GM23338 (cell line): Measurements from ENCODE around the gene ADTRP. TPM values are rescaled to one million over a fixed set of nuclear protein-coding genes. Genes with fewer than 3 reads are reported as not detected.

ENCODE experiments used
- ATAC-seq: fragments of 200-7000 bp; cut with Tn5 transposase; 3 replicates; pipeline ENCODE4 v1.9.1; 2020
- DNase-seq: peaks from one replicate; pipeline ENCODE4 v3.0.0-alpha.2; 2015; ENCODE audit warnings: low spot score
- H2AFZ ChIP-seq: fragments of 200-600 bp; sonication (generic); 2 replicates; pipeline ENCODE4 v1.8.0; 2016; ENCODE audit warnings: antibody characterized with exemption, mild to moderate bottlenecking, moderate library complexity
- H3F3A ChIP-seq: fragments of 200-600 bp; sonication (generic); replicated peaks from 2 replicates; pipeline ENCODE4 v1.8.0; 2017; ENCODE audit warnings: antibody characterized with exemption, mixed run types, low read depth
- H3K27ac ChIP-seq: fragments of 200-600 bp; sonication (generic); 2 replicates; pipeline ENCODE4 v1.6.1; 2016; ENCODE audit warnings: low read depth
- H3K27me3 ChIP-seq: fragments of 200-600 bp; sonication (generic); 2 replicates; pipeline ENCODE4 v1.8.0; 2016; ENCODE audit warnings: mild to moderate bottlenecking, mixed run types, moderate library complexity; ENCODE audit not compliant: insufficient read depth
- H3K36me3 ChIP-seq: fragments of 200-600 bp; sonication (generic); 2 replicates; pipeline ENCODE4 v1.8.0; 2016; ENCODE audit warnings: mild to moderate bottlenecking; ENCODE audit not compliant: insufficient read depth
- H3K4me1 ChIP-seq: fragments of 200-600 bp; sonication (generic); 2 replicates; pipeline ENCODE4 v1.8.0; 2016; ENCODE audit warnings: mild to moderate bottlenecking, moderate library complexity; ENCODE audit not compliant: insufficient read depth
- H3K4me2 ChIP-seq: fragments of 200-600 bp; sonication (generic); 2 replicates; pipeline ENCODE4 v1.7.1; 2017; ENCODE audit warnings: mixed run types
- H3K4me3 ChIP-seq: fragments of 200-600 bp; sonication (generic); 2 replicates; pipeline ENCODE4 v1.6.1; 2016; ENCODE audit warnings: mixed run types
- H3K79me2 ChIP-seq: fragments of 200-600 bp; sonication (generic); replicated peaks from 2 replicates; pipeline ENCODE4 v1.8.0; 2017; ENCODE audit warnings: mild to moderate bottlenecking; ENCODE audit not compliant: insufficient read depth
- H3K9me2 ChIP-seq: fragments of 200-600 bp; sonication (generic); 2 replicates; pipeline ENCODE4 v1.8.0; 2017; ENCODE audit not compliant: insufficient read depth
- H4K20me1 ChIP-seq: fragments of 200-600 bp; sonication (generic); replicated peaks from 2 replicates; pipeline ENCODE4 v1.8.0; 2017; ENCODE audit warnings: mild to moderate bottlenecking; ENCODE audit not compliant: insufficient read depth
- H3K27ac Mint-ChIP-seq: 2 replicates; pipeline ENCODE4 v1.8.0; 2020; ENCODE audit warnings: inconsistent platforms, mild to moderate bottlenecking, moderate library complexity, mixed read lengths
- H3K27me3 Mint-ChIP-seq: 3 replicates; pipeline ENCODE4 v1.8.0; 2022; ENCODE audit warnings: low read depth, mild to moderate bottlenecking, moderate library complexity, mixed read lengths, inconsistent platforms; ENCODE audit not compliant: insufficient read depth, poor library complexity
- H3K36me3 Mint-ChIP-seq: 3 replicates; pipeline ENCODE4 v1.8.0; 2021; ENCODE audit warnings: low read depth, mild to moderate bottlenecking, inconsistent platforms, moderate library complexity, mixed read lengths
- H3K4me1 Mint-ChIP-seq: 3 replicates; pipeline ENCODE4 v1.8.0; 2020; ENCODE audit warnings: mild to moderate bottlenecking, inconsistent platforms, mixed read lengths
- H3K4me3 Mint-ChIP-seq: 3 replicates; pipeline ENCODE4 v1.8.0; 2021; ENCODE audit warnings: moderate library complexity, mild to moderate bottlenecking, inconsistent platforms, mixed read lengths
- H3K9me3 Mint-ChIP-seq: 3 replicates; pipeline ENCODE4 v1.8.0; 2020; ENCODE audit warnings: moderate library complexity, mild to moderate bottlenecking, inconsistent platforms, mixed read lengths
- CREB1 ChIP-seq: fragments of 250-450 bp; sonication (Bioruptor Pico); IDR thresholded peaks from 2 replicates; pipeline ENCODE4 v1.5.0; 2020; ENCODE audit warnings: low read depth, mild to moderate bottlenecking, moderate library complexity
- EZH2 ChIP-seq: fragments of 200-600 bp; sonication (generic); IDR thresholded peaks from one replicate; pipeline ENCODE4 v1.8.0; 2017; ENCODE audit warnings: antibody characterized with exemption, mild to moderate bottlenecking, low read depth; ENCODE audit not compliant: unreplicated experiment
- JUNB ChIP-seq: IDR thresholded peaks from one replicate; pipeline ENCODE4 v1.6.1; 2016; ENCODE audit warnings: antibody characterized with exemption; ENCODE audit not compliant: unreplicated experiment
- NANOG ChIP-seq: IDR thresholded peaks from 2 replicates; pipeline ENCODE4 v1.6.1; 2016; ENCODE audit warnings: antibody characterized with exemption, borderline replicate concordance
- STAT1 ChIP-seq: IDR thresholded peaks from one replicate; pipeline ENCODE4 v1.6.1; 2016; ENCODE audit warnings: antibody characterized with exemption; ENCODE audit not compliant: unreplicated experiment
- ZNF114 ChIP-seq: fragments of 250-450 bp; sonication (Bioruptor Pico); IDR thresholded peaks from 2 replicates; pipeline ENCODE4 v1.5.0; 2020; ENCODE audit warnings: mild to moderate bottlenecking, moderate library complexity
- ZNF331 ChIP-seq: fragments of 250-450 bp; sonication (Bioruptor Pico); IDR thresholded peaks from 2 replicates; pipeline ENCODE4 v1.5.0; 2020; ENCODE audit warnings: low read depth, mild to moderate bottlenecking, moderate library complexity
- polyA plus RNA-seq: library from polyadenylated mRNA; unstranded; fragments of >200 nt; fragmentation: Nextera tagmentation; extraction: Ambion mirVana; gene quantifications from 2 replicates; pipeline ENCODE4 v1.2.1, GENCODE V29; 2016
- total RNA-seq: library from RNA; depleted of rRNA; stranded (reverse); fragments of >200 nt; shearing (Covaris generic); gene quantifications from 2 replicates; pipeline ENCODE4 v1.2.3, GENCODE V29; 2014
- TF ChIP-seq, protein P1 (sequence below): IDR thresholded peaks from one replicate; pipeline ENCODE4 v1.6.1; 2018; ENCODE audit warnings: antibody characterized with exemption; ENCODE audit not compliant: unreplicated experiment
- TF ChIP-seq, protein P2 (sequence below): fragments of 250-450 bp; sonication (Bioruptor Pico); IDR thresholded peaks from 2 replicates; pipeline ENCODE4 v1.5.0; 2020; ENCODE audit warnings: mild to moderate bottlenecking, moderate library complexity
- TF ChIP-seq, protein P3 (sequence below), 2 experiments: fragments of 200-600 bp in 1 of 2; sonication (generic) in 1 of 2; conservative IDR thresholded peaks; 2 replicates each; pipeline versions ENCODE4 v1.5.1 to v1.6.1; 2016 to 2017; ENCODE audit warnings: antibody characterized with exemption in 2 of 2, low read depth in 2 of 2, mild to moderate bottlenecking in 2 of 2, moderate library complexity in 1 of 2
- TF ChIP-seq, protein P4 (sequence below): IDR thresholded peaks from 2 replicates; pipeline ENCODE4 v1.6.1; 2016; ENCODE audit warnings: antibody characterized with exemption

Gene ADTRP
- total and polyA plus RNA-seq, 2 experiments from 2014 or later = not detected

DNA sequence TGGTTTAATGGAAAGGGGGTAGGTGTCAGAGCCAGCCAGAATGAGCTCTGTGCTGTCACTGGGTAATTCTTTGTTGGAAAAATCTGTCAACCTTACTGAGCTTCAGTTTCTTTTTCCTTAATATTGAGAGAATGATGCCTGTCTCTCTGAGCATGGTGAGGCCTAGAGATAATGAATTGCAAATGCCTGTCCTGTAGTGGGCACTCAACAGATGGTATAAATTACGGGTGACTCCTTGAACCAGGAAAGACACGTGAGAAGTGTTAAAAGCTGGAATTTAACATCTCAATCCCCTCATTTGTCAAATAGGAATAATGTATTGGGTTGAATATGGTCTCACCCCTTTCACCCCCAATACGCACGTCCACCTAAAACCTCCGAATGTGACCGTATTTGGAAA, 74.9 kb downstream of the ADTRP start:
- ATAC-seq = no peak
- Histone ChIP-seq H3K9me2 (0 out of 2 replicates have a peak, but pooled peaks cover 2% of the 10 kb centered on the region), H3K4me2 (no peak overlapping the region), H2AFZ (no peak overlapping the region), H4K20me1 (no peaks in the 10 kb centered on the region), H3K4me3 (no peak overlapping the region), H3K36me3 (no peaks in the 10 kb centered on the region), H3K27ac (no peak overlapping the region), H3F3A (no peaks in the 10 kb centered on the region), H3K27me3 (no peaks in the 10 kb centered on the region), H3K79me2 (no peaks in the 10 kb centered on the region), H3K4me1 (no peaks in the 10 kb centered on the region)
- Mint-ChIP-seq H3K27me3 (no peaks in the 10 kb centered on the region), H3K4me3 (no peak overlapping the region), H3K36me3 (no peaks in the 10 kb centered on the region), H3K27ac (no peak overlapping the region), H3K9me3 (no peaks in the 10 kb centered on the region), H3K4me1 (no peaks in the 10 kb centered on the region)
- TF ChIP-seq CREB1 (CRISPR knock-in tag) (no peak), EZH2 (no peak), JUNB (no peak), STAT1 (no peak), NANOG (no peak), ZNF114 (CRISPR knock-in tag) (no peak), ZNF331 (no peak)
- TF ChIP-seq, protein P1, sequence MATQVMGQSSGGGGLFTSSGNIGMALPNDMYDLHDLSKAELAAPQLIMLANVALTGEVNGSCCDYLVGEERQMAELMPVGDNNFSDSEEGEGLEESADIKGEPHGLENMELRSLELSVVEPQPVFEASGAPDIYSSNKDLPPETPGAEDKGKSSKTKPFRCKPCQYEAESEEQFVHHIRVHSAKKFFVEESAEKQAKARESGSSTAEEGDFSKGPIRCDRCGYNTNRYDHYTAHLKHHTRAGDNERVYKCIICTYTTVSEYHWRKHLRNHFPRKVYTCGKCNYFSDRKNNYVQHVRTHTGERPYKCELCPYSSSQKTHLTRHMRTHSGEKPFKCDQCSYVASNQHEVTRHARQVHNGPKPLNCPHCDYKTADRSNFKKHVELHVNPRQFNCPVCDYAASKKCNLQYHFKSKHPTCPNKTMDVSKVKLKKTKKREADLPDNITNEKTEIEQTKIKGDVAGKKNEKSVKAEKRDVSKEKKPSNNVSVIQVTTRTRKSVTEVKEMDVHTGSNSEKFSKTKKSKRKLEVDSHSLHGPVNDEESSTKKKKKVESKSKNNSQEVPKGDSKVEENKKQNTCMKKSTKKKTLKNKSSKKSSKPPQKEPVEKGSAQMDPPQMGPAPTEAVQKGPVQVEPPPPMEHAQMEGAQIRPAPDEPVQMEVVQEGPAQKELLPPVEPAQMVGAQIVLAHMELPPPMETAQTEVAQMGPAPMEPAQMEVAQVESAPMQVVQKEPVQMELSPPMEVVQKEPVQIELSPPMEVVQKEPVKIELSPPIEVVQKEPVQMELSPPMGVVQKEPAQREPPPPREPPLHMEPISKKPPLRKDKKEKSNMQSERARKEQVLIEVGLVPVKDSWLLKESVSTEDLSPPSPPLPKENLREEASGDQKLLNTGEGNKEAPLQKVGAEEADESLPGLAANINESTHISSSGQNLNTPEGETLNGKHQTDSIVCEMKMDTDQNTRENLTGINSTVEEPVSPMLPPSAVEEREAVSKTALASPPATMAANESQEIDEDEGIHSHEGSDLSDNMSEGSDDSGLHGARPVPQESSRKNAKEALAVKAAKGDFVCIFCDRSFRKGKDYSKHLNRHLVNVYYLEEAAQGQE = no peak
- TF ChIP-seq, protein P2, sequence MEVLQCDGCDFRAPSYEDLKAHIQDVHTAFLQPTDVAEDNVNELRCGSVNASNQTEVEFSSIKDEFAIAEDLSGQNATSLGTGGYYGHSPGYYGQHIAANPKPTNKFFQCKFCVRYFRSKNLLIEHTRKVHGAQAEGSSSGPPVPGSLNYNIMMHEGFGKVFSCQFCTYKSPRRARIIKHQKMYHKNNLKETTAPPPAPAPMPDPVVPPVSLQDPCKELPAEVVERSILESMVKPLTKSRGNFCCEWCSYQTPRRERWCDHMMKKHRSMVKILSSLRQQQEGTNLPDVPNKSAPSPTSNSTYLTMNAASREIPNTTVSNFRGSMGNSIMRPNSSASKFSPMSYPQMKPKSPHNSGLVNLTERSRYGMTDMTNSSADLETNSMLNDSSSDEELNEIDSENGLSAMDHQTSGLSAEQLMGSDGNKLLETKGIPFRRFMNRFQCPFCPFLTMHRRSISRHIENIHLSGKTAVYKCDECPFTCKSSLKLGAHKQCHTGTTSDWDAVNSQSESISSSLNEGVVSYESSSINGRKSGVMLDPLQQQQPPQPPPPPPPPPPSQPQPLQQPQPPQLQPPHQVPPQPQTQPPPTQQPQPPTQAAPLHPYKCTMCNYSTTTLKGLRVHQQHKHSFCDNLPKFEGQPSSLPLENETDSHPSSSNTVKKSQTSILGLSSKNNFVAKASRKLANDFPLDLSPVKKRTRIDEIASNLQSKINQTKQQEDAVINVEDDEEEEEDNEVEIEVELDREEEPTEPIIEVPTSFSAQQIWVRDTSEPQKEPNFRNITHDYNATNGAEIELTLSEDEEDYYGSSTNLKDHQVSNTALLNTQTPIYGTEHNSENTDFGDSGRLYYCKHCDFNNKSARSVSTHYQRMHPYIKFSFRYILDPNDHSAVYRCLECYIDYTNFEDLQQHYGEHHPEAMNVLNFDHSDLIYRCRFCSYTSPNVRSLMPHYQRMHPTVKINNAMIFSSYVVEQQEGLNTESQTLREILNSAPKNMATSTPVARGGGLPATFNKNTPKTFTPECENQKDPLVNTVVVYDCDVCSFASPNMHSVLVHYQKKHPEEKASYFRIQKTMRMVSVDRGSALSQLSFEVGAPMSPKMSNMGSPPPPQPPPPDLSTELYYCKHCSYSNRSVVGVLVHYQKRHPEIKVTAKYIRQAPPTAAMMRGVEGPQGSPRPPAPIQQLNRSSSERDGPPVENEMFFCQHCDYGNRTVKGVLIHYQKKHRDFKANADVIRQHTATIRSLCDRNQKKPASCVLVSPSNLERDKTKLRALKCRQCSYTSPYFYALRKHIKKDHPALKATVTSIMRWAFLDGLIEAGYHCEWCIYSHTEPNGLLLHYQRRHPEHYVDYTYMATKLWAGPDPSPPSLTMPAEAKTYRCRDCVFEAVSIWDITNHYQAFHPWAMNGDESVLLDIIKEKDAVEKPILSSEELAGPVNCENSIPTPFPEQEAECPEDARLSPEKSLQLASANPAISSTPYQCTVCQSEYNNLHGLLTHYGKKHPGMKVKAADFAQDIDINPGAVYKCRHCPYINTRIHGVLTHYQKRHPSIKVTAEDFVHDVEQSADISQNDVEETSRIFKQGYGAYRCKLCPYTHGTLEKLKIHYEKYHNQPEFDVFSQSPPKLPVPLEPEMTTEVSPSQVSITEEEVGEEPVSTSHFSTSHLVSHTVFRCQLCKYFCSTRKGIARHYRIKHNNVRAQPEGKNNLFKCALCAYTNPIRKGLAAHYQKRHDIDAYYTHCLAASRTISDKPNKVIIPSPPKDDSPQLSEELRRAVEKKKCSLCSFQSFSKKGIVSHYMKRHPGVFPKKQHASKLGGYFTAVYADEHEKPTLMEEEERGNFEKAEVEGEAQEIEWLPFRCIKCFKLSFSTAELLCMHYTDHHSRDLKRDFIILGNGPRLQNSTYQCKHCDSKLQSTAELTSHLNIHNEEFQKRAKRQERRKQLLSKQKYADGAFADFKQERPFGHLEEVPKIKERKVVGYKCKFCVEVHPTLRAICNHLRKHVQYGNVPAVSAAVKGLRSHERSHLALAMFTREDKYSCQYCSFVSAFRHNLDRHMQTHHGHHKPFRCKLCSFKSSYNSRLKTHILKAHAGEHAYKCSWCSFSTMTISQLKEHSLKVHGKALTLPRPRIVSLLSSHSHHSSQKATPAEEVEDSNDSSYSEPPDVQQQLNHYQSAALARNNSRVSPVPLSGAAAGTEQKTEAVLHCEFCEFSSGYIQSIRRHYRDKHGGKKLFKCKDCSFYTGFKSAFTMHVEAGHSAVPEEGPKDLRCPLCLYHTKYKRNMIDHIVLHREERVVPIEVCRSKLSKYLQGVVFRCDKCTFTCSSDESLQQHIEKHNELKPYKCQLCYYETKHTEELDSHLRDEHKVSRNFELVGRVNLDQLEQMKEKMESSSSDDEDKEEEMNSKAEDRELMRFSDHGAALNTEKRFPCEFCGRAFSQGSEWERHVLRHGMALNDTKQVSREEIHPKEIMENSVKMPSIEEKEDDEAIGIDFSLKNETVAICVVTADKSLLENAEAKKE (CRISPR knock-in tag) = no peak
- TF ChIP-seq, protein P3, sequence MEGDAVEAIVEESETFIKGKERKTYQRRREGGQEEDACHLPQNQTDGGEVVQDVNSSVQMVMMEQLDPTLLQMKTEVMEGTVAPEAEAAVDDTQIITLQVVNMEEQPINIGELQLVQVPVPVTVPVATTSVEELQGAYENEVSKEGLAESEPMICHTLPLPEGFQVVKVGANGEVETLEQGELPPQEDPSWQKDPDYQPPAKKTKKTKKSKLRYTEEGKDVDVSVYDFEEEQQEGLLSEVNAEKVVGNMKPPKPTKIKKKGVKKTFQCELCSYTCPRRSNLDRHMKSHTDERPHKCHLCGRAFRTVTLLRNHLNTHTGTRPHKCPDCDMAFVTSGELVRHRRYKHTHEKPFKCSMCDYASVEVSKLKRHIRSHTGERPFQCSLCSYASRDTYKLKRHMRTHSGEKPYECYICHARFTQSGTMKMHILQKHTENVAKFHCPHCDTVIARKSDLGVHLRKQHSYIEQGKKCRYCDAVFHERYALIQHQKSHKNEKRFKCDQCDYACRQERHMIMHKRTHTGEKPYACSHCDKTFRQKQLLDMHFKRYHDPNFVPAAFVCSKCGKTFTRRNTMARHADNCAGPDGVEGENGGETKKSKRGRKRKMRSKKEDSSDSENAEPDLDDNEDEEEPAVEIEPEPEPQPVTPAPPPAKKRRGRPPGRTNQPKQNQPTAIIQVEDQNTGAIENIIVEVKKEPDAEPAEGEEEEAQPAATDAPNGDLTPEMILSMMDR (conservative IDR thresholded peaks at IDR 0.05; ENCODE audit: low read depth in 2 of 2) = no peak
- TF ChIP-seq, protein P4, sequence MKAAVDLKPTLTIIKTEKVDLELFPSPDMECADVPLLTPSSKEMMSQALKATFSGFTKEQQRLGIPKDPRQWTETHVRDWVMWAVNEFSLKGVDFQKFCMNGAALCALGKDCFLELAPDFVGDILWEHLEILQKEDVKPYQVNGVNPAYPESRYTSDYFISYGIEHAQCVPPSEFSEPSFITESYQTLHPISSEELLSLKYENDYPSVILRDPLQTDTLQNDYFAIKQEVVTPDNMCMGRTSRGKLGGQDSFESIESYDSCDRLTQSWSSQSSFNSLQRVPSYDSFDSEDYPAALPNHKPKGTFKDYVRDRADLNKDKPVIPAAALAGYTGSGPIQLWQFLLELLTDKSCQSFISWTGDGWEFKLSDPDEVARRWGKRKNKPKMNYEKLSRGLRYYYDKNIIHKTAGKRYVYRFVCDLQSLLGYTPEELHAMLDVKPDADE = no peak
- no peak for DNase-seq
